Effector memory CD4-positive, alpha-beta T cell (primary cell): Measurements from ENCODE around the gene UBR1.
"Not testable (repeated sequence)": the region's sequence is repeated elsewhere in the genome, so short reads cannot be mapped to it uniquely, and the experiment has no call there.

Source experiments
- DNase-seq, 3 donors: peaks; one replicate each; pipeline ENCODE4 v3.0.0-alpha.2; 2020
- H3K27ac ChIP-seq: 2 replicates; pipeline ENCODE4 v1.7.0; 2013; ENCODE audit warnings: mild to moderate bottlenecking, low read length, moderate library complexity; ENCODE audit not compliant: insufficient read depth, poor library complexity, severe bottlenecking
- H3K27me3 ChIP-seq: replicated peaks from 2 replicates; pipeline ENCODE4 v1.7.0; 2013; ENCODE audit warnings: mild to moderate bottlenecking, low read length; ENCODE audit not compliant: insufficient read depth, control insufficient read depth, poor library complexity, severe bottlenecking
- H3K36me3 ChIP-seq: 2 replicates; pipeline ENCODE4 v1.7.0; 2013; ENCODE audit warnings: mild to moderate bottlenecking, low read length, moderate library complexity; ENCODE audit not compliant: control insufficient read depth, insufficient read depth
- H3K4me1 ChIP-seq: 2 replicates; pipeline ENCODE4 v1.7.0; 2013; ENCODE audit warnings: low read length, mild to moderate bottlenecking; ENCODE audit not compliant: control insufficient read depth, insufficient read depth, poor library complexity, severe bottlenecking
- H3K4me3 ChIP-seq: 2 replicates; pipeline ENCODE4 v1.7.0; 2013; ENCODE audit warnings: low read length, low read depth, mild to moderate bottlenecking; ENCODE audit not compliant: insufficient read depth, poor library complexity, severe bottlenecking
- H3K9me3 ChIP-seq: 2 replicates; pipeline ENCODE4 v1.7.0; 2013; ENCODE audit warnings: mild to moderate bottlenecking, low read length, moderate library complexity; ENCODE audit not compliant: control insufficient read depth

Gene UBR1

GRCh38 chr15:42954291-42954690 lies 151.5 kb downstream of the UBR1 start:
- Histone ChIP-seq H3K9me3 (no peaks in the 10 kb centered on the region), H3K4me1 (no peaks in the 10 kb centered on the region), H3K27ac (no peak overlapping the region), H3K36me3 (peaks cover 63% of the 10 kb centered on the region), H3K27me3 (no peaks in the 10 kb centered on the region), H3K4me3 (no peak overlapping the region)
- DNase-seq: no peak

GRCh38 chr15:42948898-42949297 lies 156.9 kb downstream of the UBR1 start:
- H3K4me3 ChIP-seq, H3K27ac ChIP-seq, H3K9me3 ChIP-seq, DNase-seq, H3K4me1 ChIP-seq, H3K27me3 ChIP-seq: not testable (repeated sequence)
- H3K36me3 ChIP-seq: peaks cover 54% of the 10 kb centered on the region

- Histone ChIP-seq H3K27ac (no peak overlapping the region), H3K36me3 (peaks cover 16% of the 10 kb centered on the region), H3K4me3 (no peak overlapping the region), H3K4me1 (no peaks in the 10 kb centered on the region), H3K9me3 (no peaks in the 10 kb centered on the region), H3K27me3 (no peaks in the 10 kb centered on the region)
- DNase-seq: no peak
Observed at GRCh38 chr15:42940527-42940926, 165.3 kb downstream of the UBR1 start.

- Histone ChIP-seq H3K27me3 (no peaks in the 10 kb centered on the region), H3K4me3 (no peak overlapping the region), H3K4me1 (no peaks in the 10 kb centered on the region), H3K9me3 (no peaks in the 10 kb centered on the region), H3K36me3 (peaks cover 10% of the 10 kb centered on the region), H3K27ac (no peak overlapping the region)
- DNase-seq: no peak
Observed at GRCh38 chr15:42939841-42940240, 166.0 kb downstream of the UBR1 start.

- DNase-seq: no peak
- Histone ChIP-seq H3K4me3 (no peak overlapping the region), H3K9me3 (no peaks in the 10 kb centered on the region), H3K36me3 (no peaks in the 10 kb centered on the region), H3K4me1 (no peaks in the 10 kb centered on the region), H3K27me3 (no peaks in the 10 kb centered on the region), H3K27ac (no peak overlapping the region)
Observed at GRCh38 chr15:42937143-42937542, 168.7 kb downstream of the UBR1 start.

GRCh38 chr15:42933886-42934667 lies 171.8 kb downstream of the UBR1 start:
- H3K4me3 ChIP-seq: no peak overlapping the region
- no peaks in the 10 kb centered on the region for H3K36me3 ChIP-seq
- H3K27me3 ChIP-seq: no peaks in the 10 kb centered on the region
- H3K27ac ChIP-seq: no peak overlapping the region
- H3K9me3 ChIP-seq: no peaks in the 10 kb centered on the region
- no peak for DNase-seq
- H3K4me1 ChIP-seq: no peaks in the 10 kb centered on the region

- DNase-seq: no peak
- Histone ChIP-seq H3K27ac (no peak overlapping the region), H3K27me3 (no peaks in the 10 kb centered on the region), H3K4me3 (no peak overlapping the region), H3K9me3 (no peaks in the 10 kb centered on the region), H3K36me3 (no peaks in the 10 kb centered on the region), H3K4me1 (no peaks in the 10 kb centered on the region)
Observed at GRCh38 chr15:42932833-42933515, 172.9 kb downstream of the UBR1 start.

GRCh38 chr15:42931702-42932486 lies 173.9 kb downstream of the UBR1 start:
- no peaks in the 10 kb centered on the region for H3K9me3 ChIP-seq
- H3K4me3 ChIP-seq: no peak overlapping the region
- no peak for DNase-seq
- no peak overlapping the region for H3K27ac ChIP-seq
- H3K27me3 ChIP-seq: no peaks in the 10 kb centered on the region
- no peaks in the 10 kb centered on the region for H3K4me1 ChIP-seq
- no peaks in the 10 kb centered on the region for H3K36me3 ChIP-seq

GRCh38 chr15:42929306-42929848 lies 176.5 kb downstream of the UBR1 start:
- no peaks in the 10 kb centered on the region for H3K4me1 ChIP-seq
- no peak for DNase-seq
- H3K27ac ChIP-seq: no peak overlapping the region
- no peak overlapping the region for H3K4me3 ChIP-seq
- H3K9me3 ChIP-seq: no peaks in the 10 kb centered on the region
- H3K36me3 ChIP-seq: no peaks in the 10 kb centered on the region
- no peaks in the 10 kb centered on the region for H3K27me3 ChIP-seq
